Middle frontal gyrus (tissue), 1 donor: ENCODE results near the gene ENTR1.

Experiments used
- DNase-seq: peaks from one replicate; pipeline ENCODE4 v3.0.0-alpha.2; 2015; ENCODE audit warnings: low spot score; ENCODE audit errors: extremely low spot score

Gene ENTR1

DNA sequence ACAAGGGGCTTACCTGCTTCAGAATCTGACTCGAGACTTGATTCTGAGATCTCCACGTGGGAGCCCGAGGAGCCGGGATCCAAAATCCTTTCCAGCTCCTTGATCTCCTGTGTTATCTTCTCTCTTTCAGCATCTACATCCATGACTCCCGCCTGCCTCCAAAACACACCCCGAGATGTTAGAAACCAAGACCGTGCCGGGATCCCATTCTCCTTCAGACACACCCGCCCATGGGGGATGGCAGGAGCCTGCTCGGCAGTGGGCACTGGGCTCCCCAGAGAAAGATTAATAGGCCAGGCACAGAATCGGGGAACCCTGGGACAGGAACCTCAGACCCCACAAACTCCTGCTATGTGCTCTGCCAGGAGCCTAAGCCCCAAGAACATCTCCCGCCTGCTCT, 12.1 kb downstream of the ENTR1 start:
- no peak for DNase-seq

DNA sequence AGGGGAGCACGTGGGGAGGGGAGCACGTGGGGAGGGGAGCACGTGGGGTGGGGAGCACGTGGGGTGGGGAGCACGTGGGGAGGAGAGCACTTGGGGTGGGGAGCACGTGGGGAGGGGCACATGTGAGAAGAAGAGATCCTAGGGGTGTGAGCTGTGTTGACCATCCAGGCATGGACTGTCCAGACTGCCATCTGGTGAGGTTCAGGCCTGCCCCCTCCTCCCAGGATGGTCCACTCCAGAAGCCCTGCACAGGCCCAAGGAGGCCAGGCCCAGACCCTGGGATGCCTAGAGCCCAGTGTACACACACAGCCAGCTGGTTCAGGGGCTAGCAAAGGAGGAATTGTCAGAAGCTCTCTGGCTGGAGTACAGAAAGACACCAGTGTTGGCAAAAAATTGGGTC, 12.8 kb downstream of the ENTR1 start:
- DNase-seq, result no peak

DNA sequence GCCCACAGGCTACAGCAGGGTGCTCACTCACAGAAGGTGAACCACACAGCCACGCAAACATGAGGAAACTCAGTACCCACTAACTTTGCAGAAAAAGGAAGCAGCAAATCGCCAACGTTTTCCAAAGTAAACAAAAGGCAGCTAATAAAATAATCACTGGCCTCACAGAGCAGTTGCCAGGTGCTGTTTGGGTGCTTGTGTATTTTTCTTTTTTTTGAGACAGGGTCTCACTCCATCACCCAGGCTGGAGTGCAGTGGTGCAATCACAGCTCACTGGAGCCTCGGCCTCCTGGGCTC, 14.2 kb downstream of the ENTR1 start:
- DNase-seq, result no peak

DNA sequence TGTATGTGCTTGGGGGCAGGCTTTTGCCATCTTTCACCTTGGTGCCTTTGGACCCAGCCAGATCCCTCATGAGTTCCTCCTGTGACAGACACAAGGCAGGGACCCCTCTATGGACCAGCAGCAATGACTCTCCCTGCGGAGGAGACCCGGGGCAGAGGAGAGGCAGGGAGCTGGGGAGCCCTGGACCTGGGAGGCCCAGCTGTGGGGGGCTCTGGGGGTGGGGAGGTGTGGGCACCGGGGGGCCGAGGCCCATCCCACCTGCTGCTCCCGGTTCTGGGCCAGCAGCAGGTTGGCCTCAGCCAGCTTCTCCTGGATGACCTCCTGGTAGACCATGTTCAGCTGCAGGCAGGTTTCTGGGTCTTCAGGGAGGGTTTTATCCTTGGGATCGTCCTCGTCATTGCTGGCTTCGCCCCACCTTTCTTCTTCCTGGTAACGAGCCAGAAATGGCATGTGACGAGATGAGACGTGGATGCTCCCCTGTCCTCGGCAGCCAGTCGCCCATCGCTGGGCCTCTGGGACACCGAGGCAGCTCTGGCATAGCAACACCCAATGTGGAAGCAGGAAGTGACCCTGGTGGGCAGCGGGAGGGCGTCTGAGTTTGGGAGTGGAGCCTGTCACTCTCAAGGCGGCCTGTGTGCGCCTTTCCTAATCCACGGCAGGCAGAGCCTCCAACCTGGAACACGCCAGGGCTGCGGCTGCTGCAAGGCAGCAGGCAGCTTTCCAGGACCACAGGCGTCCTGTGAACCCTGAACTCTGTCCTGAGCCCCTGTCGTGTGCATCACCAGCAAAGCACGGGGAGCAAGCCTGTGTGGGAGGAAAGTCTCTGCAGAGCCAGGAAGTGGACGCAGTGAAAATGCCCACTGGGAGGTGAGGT, 14.8 kb downstream of the ENTR1 start:
- no peak for DNase-seq

DNA sequence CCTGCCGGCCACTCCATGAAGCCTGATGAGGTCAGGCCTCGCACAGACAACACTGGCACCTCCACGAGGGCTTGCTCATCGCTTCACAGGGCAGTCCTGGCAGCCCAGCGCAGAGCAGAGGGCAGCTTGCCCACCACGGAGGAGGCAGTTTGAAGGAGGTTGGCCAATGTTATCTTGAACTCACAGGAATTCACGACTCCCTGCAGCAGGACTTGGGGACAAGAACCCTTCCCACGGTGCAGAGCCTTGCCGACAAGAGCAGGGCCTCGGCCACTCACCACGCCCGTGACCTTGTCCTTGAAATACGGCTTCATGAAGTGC, 15.4 kb downstream of the ENTR1 start:
- DNase-seq, result no peak

DNA sequence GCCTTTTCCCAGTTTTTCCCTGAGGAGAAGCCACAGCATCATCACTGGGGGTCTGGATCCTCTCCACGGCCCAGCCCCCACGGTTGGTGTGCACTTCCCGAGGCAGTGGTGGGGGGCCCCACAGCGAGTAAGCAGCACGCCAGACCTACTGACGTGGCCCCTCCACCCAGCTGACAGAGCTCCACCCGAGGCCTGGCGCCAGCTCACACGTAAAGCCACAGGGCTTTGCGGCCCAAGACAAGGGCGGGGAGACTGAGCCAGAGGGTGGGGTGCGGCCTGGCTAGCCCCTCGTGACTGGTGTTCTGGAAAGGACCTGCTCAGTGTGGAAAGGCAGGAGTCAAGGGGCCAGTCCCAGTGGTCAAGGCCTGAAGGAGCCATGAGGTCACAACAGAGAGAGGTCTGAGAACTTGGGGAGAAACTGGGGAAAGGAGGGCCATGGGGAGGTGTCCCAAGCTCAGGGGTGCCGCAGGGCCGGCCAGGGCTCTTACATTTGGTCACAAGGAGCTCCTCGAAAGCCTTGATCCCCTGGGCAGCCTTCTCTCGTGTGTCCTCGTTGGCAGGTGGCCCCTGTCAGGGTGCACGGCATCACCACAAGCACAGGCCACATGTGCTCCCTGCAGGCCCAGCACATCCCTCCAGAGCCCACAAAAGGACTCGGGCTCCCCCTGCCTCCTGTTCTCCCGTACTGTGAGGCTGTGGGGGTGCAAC, 15.9 kb downstream of the ENTR1 start:
- DNase-seq, result no peak

DNA sequence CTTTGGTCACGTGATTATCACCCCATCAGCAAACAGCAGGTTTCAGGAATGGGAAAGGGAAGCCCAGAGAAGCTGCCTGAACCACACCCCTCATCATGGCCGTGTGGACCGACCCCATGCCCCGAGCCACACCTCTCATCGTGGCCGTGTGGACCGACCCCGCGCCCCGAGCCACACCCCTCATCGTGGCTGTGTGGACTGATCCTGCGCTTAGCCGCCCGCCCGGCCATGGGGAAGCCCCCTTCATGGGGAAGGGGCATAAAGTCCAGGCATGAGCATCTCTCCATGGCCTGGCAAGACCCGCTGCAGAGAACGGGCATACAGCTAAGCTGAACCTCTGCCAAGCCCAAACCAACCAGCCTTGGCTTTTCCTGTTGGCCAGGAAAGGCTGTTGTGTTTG, 16.9 kb downstream of the ENTR1 start:
- DNase-seq, result no peak

DNA sequence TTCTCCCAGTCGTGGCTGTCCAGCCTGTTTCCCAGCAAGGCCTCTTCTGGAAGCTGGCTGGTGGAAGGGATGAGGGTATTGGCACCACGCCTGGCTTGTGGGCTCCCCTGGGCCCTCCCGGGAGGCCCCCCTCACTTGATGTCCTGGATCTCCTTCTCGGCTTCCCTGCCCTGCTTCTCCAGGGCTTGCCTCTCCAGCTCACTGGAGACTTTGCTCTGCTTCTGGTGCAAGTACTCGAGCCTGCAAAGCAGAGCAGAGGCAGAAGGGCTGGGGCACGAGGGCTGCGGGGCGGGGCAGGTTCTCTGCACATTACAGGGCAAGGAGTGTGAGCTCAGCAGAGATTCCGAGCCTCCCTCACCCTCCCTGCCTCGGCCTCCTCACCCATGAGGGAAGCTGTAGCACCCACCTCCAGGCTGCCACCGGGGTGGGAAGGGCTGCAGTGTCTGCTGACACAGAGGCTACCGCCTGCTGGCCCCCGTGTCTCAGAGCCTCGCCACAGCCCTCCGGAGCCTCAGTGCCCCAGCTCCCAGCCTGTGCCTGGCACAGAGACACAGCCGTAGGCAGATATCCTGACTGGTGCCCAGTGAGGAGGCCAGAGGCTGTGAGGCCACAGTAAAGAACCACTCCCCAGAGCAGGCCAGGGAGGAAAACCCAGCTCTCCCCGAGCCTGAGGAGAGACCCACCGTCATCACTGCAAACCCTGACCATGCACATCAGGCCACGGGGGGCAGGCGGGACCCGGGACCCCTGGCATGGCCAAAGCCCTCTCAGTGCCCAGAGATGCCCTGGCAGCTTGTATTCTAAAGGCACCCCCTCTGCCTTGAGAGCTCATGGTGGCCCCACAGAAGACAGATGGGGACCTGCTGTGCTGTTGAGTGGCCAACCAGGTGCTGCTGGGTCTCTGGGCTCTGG, 17.6 kb downstream of the ENTR1 start:
- DNase-seq, result no peak

DNA sequence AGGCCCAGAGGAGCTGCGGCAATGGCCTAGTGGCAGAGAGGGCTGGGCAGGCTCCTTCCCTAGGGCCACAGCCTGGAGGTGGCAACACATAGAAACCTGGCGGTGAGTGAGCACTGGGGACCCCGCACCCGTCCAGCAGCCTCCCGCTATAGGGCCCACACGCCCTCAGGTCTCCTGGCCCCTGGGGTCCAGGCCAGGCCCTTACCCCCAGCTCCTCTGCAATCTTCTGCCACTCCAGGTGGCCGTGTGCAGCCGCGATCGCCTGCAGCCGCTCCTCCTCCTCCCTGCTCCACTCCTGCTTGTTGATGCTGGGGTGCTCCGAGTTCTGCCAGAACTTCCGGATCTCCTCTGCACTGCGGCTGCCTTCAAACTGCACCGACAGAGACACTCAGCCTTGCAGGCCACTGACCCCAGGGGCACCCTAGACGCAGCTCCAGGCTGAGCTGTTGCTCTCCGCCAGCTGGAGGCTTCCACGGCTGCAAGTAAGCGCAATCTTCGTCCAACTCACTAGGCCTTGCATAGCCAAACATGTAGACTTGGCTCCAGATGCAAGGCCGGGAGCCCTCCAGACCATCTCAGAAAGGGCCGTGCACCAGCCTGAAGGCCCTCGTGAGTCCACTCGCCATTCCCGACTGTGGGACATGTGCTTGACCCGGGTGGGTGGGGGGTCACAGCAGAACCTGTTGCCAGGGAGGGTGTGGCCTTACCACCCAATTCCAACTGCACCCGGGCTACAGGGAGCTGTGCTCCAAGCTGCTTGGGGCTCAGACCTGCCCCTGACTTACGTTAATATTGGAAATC, 18.5 kb downstream of the ENTR1 start:
- no peak for DNase-seq

DNA sequence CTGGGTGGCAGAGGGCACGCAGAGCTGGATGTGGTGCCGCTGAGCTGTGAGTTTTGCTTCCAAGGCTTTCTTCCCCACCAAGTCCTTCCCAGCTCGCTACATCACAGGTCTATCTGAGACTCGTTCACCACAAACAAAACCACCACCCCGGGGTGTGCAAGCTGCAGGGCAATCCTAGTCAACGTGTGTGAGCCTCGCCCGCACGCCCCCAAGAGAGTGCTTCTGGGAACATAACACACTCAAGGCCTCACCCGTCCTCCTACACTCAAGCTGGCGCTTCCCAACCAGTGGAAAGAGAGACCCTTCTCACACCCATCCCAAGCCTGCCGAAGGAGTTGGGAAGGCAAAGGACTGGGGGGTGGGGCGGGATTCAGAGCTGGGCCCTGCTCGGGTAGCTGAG, 21.0 kb downstream of the ENTR1 start:
- no peak for DNase-seq

DNA sequence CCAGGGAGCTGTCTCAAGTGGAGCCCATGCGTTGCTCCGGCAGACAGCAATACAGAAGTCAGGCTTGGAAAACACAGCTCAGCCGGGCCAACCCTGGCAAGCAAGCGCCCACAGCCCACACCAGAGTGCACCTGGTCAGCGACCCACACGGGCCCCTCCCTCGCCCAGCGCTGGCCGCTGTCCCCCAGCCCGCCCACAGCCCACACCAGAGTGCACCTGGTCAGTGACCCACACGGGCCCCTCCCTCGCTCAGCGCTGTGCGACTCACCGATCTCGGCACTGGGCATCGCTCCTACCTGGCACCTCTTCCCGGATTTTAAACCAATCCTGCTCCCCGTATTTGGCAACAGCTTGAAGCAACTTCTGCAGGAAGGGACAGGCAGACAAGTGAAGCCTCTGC, 23.2 kb downstream of the ENTR1 start:
- no peak for DNase-seq

DNA sequence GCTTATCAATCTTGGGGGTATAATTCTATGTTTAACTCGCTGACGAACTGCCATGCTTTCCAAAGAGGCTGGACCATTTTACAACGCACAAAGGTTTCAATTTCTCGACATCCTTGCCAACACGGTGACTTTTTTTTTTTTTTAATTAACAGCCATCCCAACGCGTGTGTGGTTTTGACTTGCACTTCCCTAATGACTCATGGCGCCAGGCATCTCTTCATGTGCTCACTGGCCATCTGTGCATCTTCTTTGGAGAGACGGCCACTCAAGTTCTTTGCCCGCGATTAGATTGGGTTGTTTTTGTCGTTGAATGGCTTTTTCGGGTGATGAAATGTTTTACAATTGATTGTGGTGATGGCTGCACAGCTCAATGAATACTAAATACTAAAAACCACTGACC, 24.4 kb downstream of the ENTR1 start:
- DNase-seq, result no peak

DNA sequence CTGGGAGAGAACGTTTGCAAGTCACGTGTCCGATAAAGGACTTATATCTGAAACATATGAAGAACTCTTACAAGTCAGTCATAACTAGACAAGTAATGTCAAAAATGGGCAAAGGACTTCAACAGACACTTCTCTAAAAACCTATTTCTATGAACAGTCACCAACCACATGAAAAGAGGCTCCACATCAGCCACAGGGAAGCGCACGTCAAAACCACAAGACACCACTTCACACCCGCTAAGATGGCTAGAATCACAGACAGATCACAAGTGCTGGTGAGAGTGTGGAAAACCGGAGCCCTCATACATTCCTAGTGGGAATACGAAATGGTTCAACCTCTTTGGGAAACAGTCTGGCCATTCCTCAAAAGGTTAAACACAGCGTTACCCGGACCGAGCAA, 25.4 kb downstream of the ENTR1 start:
- no peak for DNase-seq

DNA sequence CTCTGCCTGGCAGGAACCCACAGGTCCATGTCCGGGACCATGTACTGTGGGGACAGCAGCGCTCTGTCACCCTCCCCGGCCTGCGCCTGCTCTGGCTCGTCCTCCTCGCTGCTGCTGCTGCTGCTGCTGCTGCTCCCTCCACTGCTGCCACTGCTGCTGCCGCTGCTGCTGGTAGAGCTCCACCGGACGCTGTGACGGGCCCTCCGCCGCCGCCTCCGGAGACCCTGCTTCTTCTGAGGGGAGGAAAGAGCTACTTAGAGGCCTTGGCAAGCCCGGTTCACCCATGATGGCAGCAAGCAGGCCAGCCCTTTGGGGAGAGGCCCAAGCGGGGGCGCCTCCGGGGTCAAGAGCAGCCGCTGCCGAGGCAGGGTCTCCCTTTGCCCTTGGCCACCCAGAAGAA, 27.0 kb downstream of the ENTR1 start:
- no peak for DNase-seq

DNA sequence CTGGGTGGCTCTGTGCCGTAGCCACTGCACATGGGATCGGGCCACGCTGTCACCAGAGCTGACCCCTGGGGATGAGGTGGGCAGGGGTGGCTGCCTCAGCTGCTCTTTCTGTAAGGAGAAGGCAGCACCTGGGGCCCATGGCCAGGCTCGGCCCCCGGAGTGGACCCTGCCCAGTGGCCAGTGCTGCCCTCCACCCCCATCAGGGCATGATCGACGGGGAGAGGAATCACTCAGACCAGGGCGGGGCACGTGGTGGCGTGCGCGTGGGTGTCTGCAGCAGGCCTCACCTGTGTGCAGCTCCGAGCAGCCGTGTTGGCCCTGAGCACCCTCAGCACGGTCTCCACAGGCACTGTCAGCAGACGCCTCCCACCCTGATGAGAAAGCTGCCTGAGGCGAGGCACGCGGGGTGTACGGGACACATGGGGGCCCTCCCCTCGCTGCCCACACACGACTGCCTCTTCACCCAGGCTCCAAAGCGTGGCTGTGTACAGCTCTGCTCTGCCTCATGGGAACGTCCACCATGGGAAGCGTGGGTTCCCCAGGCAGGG, 28.4 kb downstream of the ENTR1 start:
- no peak for DNase-seq

DNA sequence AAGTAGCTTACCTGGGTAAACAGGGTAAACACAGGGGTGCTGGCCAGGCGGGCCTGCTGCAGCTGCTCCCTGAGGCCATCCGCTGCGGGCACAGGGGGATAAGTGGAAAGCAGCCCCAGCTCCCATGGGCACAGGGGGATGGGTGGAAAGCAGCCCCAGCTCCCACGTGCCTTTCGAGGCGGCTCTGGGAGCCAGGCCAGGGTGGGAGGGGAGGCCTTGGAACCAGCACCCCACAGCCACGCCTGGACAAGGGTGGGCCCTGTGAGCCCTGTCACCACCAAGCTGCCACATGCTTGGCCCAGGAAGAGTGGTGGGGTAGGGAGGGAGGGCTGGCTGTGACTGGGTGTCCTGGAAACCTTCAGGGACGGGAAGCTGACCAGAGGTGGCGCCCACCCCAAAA, 29.1 kb downstream of the ENTR1 start:
- no peak for DNase-seq

DNA sequence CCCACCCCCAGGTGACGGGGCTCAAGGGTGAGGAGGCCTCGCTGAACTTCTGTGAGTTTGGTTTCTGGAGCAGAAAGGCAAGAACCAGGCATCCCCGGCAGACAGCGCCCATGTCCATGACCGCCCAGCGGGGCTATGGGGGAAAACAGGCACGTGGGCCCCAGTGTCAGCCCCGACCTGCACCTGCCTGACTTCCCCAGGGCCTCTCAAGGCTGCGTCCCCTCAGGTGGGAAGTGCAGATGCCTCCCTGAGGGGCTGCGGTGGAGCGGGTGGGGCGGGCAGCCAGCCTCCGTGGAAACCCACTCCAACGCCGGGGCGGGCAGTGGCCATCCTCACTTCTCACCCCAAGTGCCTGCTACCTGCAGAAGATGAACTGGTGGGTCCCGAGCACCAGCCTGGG, 30.0 kb downstream of the ENTR1 start:
- no peak for DNase-seq

DNA sequence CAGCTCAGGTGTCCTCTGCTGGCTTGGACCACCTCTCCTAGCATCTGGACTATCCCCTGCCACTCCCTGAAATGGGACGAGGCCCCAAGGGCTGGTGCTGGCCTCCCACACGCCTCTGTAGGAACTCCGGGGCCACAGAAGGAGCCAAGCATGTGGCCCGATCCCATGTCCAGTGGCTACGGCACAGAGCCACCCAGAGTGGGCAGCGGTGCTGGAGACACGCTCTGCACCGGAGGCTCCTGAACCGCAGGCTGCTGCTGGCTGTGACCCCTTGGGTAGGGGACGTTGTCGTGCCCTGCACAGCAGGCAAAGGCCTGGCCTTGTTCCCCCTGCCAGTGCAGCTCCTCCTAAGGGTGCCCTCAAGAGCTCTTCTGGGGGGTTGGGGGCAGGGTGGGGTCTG, 30.5 kb downstream of the ENTR1 start:
- no peak for DNase-seq

DNA sequence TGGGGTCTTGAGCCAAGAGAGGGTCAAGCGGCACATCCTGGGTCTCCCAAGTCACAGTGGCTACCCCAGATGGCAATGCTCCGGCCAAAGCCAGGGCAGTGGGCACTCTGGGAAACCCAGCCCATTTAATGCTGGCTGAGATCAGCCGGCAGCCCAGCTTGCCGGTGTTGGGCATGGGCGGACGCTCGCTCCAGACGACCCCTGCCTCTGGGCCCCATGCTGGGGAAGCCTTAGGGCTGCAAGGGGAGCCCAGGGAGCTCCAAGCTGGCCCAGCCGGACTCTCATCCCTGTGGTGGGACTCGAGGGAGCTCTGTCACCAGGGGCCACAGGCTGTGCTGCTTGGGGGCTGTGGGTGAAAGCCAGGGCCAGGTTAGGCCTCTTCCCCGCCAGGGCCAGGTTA, 31.0 kb downstream of the ENTR1 start:
- DNase-seq, result no peak

DNA sequence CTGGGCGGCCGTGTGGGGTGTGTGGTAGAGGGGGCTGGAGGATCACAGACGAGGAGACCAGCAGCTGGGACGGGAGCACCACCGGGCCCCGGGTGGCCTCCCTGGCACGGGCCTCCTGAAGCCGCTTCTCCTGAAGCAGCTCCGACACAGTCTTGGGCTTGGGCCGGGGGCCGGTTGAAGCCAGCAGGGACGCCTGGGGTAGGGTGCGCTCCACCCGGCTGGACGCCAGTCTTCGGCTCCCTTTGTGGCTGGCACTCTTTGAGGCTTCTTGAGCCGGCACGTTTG, 31.5 kb downstream of the ENTR1 start:
- DNase-seq, result no peak
